Testis (tissue), 2 donors: ENCODE results near the gene GALNT11.

ENCODE experiments used
- POLR2A ChIP-seq: fragments of 450-650 bp; IDR thresholded peaks from one replicate; pipeline ENCODE4 v1.6.1; 2017; ENCODE audit warnings: antibody characterized with exemption, mild to moderate bottlenecking, moderate library complexity
- TF ChIP-seq, protein P1 (sequence below), 3 experiments: fragments of 450-650 bp in 2 of 3; fragments of 200-600 bp in 1 of 3; sonication (generic) in 1 of 3; IDR thresholded peaks; one replicate each; pipeline ENCODE4 v1.5.1; 2016 to 2019; ENCODE audit warnings: antibody characterized with exemption in 3 of 3, mild to moderate bottlenecking in 2 of 3, moderate library complexity in 1 of 3

DNA sequence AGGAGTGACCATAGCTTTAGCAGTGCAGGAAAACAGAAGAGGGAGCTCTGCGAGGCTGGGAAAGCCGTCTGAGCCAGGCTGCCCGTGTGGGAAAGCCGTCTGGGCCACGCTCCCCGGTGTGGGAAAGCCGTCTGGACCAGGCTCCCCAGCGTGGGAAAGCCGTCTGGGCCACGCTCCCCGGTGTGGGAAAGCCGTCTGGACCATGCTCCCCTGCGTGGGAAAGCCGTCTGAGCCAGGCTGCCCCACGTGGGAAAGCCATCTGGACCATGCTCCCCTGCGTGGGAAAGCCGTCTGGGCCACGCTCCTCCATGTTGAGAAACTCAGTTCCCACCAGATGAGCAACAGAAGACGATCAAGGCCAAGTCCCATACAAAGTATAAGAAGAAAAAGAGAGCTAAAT is 101.8 kb downstream of the GALNT11 start:
- TF ChIP-seq, protein P1, sequence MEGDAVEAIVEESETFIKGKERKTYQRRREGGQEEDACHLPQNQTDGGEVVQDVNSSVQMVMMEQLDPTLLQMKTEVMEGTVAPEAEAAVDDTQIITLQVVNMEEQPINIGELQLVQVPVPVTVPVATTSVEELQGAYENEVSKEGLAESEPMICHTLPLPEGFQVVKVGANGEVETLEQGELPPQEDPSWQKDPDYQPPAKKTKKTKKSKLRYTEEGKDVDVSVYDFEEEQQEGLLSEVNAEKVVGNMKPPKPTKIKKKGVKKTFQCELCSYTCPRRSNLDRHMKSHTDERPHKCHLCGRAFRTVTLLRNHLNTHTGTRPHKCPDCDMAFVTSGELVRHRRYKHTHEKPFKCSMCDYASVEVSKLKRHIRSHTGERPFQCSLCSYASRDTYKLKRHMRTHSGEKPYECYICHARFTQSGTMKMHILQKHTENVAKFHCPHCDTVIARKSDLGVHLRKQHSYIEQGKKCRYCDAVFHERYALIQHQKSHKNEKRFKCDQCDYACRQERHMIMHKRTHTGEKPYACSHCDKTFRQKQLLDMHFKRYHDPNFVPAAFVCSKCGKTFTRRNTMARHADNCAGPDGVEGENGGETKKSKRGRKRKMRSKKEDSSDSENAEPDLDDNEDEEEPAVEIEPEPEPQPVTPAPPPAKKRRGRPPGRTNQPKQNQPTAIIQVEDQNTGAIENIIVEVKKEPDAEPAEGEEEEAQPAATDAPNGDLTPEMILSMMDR (IDR thresholded peaks at IDR 0.05) = no peak
- no peak for TF ChIP-seq POLR2A
